CD4-positive, alpha-beta T cell treated with Interleukin-10 for 1 hour (primary cell): ENCODE measurements around the gene PORCN.
"Not testable (repeated sequence)": the region's sequence is repeated elsewhere in the genome, so short reads cannot be mapped to it uniquely, and the experiment has no call there.

ENCODE experiments used
- DNase-seq: peaks from one replicate; pipeline ENCODE4 v3.0.0-alpha.2; 2020

Gene PORCN

DNA sequence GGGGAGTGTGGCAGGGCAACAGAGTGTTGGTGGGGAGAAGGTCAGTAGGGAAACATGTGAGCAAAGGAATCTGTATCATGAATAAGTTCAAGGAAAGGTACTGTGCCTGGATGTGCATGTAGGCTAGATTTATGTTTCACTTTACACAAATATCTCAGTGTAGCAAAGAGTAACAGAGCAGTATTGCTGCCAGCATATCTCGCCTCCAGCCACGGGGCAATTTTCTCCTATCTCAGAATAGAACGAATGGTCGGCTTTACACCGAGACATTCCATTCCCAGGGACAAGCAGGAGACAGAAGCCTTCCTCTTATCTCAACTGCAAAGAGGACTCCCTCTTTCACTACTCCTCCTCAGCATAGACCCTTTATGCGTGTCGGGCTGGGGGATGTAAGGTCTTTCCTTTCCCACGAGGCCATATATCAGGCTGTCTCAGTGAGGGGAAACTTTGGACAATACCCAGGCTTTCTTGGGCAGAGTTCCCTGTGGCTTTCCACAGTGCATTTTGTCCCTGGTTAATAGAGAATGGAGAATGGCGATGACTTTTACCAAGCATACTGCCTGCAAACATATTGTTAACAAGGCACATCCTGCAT, 47.0 kb downstream of the PORCN start:
- not testable (repeated sequence) for DNase-seq

DNA sequence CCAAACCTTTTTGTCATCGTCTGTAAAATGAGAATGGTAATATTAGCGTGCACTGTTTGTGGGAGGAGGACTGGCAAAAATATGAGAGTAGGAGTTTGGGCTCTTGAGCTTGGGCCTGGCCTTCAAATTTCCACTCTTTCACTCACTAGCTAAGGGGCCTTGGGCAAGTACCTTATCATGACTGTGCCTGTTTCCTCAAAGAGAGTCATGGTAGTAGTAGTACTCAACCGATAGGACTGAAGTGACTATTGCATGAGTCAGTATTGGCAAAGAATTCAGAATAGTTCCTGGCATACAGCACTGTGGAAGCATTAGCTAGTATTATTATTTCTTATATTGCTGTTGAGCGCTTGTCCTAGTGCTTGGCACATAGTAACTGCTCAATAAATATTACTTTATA, 49.5 kb downstream of the PORCN start:
- no peak for DNase-seq

DNA sequence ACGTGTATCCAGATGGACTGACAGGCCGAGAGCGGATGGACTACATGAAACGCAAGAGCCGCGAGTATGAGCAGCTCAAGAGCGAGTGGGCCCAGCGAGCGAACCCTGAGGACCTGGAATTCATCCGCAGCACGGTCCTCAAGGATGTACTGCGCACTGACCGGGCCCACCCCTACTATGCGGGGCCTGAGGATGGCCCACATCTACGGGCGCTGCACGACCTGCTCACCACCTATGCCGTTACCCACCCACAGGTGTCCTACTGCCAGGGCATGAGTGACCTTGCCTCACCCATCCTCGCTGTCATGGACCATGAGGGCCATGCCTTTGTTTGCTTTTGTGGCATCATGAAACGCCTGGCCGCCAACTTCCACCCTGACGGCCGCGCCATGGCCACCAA, 50.8 kb downstream of the PORCN start:
- DNase-seq: no peak

DNA sequence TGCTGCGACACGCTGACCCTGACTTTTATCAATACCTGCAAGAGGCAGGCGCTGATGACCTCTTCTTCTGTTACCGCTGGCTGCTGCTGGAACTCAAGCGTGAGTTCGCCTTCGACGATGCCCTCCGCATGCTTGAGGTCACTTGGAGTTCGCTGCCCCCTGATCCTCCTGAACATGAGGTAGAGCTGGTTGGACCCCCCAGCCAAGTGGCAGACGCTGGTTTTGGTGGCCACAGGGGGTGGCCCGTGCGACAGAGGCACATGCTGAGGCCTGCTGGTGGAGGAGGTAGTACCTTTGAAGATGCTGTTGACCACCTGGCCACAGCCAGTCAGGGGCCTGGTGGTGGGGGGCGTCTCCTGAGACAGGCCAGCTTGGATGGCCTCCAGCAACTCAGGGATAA, 51.3 kb downstream of the PORCN start:
- no peak for DNase-seq

DNA sequence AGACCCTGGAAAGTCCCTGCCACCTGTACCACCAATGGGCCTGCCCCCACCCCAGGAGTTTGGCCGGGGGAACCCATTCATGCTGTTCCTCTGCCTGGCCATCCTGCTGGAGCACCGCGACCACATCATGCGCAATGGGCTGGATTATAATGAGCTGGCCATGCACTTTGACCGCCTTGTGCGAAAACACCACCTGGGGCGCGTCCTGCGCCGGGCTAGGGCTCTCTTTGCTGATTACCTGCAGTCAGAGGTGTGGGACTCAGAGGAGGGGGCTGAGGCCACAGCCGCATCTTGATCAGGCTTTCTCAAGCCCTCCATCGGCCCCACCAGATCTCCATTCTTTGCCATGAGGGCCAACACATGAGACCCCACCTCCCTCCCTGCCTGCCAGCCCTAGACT, 51.9 kb downstream of the PORCN start:
- DNase-seq: no peak

DNA sequence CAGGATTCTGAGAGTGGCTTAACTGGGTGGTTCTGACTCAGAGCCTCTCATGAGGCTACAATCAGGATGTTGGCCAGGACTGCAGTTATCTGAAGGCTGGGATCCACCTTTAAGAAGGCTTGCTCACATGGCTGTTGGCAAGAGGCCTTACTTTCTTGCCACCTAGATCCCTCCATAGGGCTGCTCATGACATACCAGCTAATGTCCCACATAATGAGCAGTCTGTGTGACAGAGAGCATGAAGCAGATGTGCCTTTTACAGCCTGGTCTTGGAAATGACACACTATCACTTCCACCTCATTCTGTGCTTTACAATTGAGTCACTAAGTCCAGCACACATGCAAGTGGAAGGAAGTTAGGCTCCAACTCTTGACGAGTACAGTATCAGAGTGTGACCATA, 61.2 kb downstream of the PORCN start:
- no peak for DNase-seq
